GDM1 (cell line): ENCODE results near the gene SLC1A1.

Experiments
- DNase-seq: peaks from one replicate; lab custom pipeline; 2025; lab: John Stamatoyannopoulos, UW

SLC1A1 gene

DNA sequence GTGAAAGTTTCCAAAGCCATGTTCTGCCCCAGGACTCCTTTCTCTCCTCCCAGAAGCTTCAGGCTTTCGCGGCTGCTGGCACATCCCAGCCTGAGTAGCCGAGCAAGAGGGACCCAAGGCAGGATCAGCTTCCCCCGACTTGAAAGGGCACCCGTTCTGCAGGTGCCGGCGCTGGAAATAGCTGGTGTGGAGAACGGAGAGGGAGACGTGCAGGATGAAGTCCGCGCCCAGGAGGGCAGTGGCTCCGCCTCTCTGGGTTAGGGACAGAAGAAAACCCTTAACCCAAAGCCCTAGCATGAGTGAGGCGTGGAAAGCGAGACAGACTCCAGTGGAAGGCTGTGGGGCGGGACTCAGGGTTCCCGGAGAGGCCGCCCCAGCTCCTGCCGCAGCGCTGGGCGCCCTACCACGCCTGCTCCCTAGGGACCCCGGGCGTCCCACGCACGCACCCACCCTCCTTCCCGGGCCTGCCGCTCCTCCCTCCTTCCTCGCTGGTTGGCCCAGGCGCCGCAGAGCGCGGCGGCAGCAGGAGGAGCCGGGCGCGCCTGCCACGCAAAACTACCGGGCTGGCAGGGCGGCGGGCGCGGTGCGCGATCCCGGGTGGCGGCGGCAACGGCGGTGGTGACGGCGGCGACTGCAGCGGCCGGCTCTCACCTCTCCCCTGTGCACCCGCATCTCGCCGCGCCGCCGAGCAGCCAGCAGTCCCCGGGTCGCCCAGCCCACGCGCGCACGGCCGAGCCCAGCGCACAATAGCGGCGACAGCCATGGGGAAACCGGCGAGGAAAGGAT lies at the start of gene SLC1A1:
Gene SLC1A1 (plus strand): TSS at position 550 of the 786 bp plus-strand sequence. CDS start 212 bp downstream, at position 762.
- no peak for DNase-seq

GRCh38 chr9:4442806-4443205 lies 47.5 kb upstream of the SLC1A1 start:
- no peak for DNase-seq

DNA sequence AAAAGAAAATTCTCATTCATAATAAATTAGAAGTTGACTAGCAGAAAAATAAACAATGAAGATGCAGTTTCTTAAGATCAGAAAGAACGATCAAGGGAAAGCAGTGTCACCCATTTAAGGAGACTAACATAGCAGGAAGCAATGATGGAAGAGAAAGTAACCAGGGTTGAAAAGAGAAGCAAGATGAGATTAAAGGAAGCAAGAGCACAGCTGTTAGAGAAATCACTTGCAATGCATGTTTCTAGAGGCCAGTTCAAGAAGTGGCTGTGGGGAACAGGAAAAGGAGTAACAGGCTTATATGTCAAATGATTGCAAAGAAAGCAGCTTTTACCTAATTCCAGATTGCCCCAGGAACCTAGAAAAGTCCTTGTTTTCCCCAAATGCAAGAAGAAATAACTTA lies 46.8 kb upstream of the SLC1A1 start:
- DNase-seq: no peak

DNA sequence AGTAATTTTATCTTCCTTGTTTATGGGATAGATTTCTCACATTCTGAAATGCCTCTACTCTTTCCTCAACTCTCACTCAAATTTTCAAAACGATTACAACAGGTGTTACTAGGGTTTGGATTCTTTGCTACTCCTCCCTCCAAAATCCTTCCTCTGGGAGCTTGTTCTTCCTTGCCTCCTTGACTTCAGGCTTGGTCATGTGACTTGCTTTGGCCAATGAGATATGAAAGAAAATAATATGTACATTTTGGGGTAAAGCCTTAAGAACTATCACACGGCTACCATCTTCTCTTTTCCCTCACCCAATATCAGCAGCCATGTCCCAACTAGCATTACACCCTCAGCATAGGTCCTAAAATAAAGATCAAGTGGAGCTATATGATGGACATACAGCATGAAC lies 28.8 kb upstream of the SLC1A1 start:
- no peak for DNase-seq

- no peak for DNase-seq
Measured at GRCh38 chr9:4463824-4464223, 26.4 kb upstream of the SLC1A1 start.

GRCh38 chr9:4464911-4465513 lies 25.3 kb upstream of the SLC1A1 start:
- DNase-seq: no peak

- DNase-seq: no peak
Measured at GRCh38 chr9:4465910-4466309, 24.4 kb upstream of the SLC1A1 start.

- no peak for DNase-seq
Measured at GRCh38 chr9:4475301-4475700, 15.0 kb upstream of the SLC1A1 start.

- DNase-seq: no peak
Measured at GRCh38 chr9:4486176-4486575, 4.1 kb upstream of the SLC1A1 start.

- DNase-seq: no peak
Measured at GRCh38 chr9:4489562-4489918, 728 bp upstream of the SLC1A1 start.

- DNase-seq: no peak
Measured at GRCh38 chr9:4490705-4491625, 697 bp downstream of the SLC1A1 start.

DNA sequence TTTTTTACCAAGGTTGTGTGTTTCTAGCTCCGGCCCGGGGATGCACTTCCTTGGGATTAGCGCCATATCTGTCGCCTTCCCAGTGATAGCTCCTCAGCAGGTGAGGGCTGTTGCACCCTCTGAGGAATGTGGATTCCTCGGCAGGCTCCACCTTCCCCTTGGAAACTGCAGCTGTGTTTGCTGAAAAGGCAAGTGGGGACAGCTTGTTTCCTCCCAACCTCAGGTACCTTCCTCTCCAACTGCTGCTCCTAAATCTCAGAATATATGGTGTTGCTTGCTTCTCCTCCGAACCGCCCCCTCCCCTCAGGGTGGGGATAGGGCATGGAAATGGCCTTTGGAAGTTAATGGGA lies 1.3 kb downstream of the SLC1A1 start:
- no peak for DNase-seq

DNA sequence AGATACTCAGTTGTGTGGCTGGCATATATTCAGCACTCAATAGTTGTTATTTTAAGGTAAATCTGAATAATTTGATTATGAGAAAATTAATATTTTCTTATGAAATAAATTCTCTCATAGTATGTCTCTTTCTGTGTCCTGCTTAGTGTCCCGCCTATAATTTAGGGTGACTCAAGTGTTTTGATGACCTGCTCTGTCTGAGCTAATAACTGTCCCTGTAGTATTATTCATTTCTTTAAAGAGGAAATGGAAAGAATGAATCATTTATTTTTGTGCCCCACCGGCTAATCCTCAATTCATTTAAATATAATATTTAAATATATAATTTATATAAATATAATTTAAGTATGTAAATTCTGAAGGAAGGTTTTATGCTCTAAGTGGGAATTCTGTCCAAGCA lies 4.1 kb downstream of the SLC1A1 start:
- no peak for DNase-seq

GRCh38 chr9:4494806-4495205 lies 4.5 kb downstream of the SLC1A1 start:
- DNase-seq: no peak

GRCh38 chr9:4495537-4495936 lies 5.3 kb downstream of the SLC1A1 start:
- no peak for DNase-seq

DNA sequence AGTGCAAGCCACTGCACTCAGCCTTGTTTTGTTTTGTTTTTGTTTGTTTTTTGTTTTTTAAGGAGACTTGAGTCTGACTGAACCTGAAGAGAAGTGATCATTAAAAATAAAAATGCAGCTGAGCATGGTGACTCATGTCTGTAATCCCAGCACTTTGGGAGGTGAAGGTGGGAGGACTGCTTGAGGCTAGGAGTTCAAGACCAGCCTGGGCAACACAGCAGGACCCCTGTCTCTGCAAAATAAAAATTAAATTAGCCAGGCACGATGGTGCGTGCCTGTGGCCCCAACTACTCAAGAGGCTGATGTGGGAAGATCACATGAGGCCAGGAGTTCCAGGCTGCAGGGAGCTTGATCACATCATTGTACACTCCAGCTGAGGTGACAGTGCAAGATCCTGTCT lies 6.2 kb downstream of the SLC1A1 start:
- no peak for DNase-seq

GRCh38 chr9:4497395-4497794 lies 7.1 kb downstream of the SLC1A1 start:
- no peak for DNase-seq

- no peak for DNase-seq
Measured at GRCh38 chr9:4497855-4498254, 7.6 kb downstream of the SLC1A1 start.

DNA sequence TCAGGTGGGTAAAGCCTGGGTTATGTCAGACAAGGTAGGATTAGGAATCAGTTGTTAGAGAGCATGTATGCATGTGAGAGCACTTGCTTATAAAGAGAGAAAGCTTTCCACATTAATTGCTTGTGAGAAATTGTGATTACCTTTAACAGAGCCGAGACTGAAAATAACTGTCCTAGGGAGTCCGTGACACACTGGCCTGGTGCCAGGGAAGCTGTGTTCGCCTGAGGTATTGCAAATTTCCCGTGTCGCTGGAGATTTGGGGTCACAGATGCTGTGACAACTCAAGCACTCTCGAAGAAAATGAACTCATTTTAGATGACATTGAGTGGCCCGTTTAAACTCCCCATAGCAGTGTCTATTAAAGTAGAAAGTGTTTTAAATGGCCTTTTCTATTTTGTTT lies 9.6 kb downstream of the SLC1A1 start:
- DNase-seq: no peak

GRCh38 chr9:4501147-4501507 lies 10.9 kb downstream of the SLC1A1 start:
- DNase-seq: no peak

DNA sequence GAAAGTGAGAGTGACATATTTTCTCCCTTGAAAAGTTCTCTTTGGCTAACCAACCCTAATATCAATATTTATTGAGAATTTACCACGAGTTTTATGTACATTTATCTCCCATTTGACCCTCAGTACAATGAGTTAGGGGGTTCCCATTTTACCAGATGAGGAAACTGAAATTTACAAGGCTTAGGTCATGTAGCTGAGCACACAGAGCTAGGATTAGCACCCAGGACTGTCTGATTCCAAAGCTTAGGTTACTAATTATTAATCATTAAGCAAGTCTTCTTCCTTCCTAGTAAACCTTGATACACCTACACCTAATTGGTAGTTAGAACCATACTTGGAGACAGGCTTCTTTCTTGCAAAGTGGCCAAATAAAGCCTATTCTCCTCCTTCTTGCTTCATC lies 12.2 kb downstream of the SLC1A1 start:
- DNase-seq: no peak

DNA sequence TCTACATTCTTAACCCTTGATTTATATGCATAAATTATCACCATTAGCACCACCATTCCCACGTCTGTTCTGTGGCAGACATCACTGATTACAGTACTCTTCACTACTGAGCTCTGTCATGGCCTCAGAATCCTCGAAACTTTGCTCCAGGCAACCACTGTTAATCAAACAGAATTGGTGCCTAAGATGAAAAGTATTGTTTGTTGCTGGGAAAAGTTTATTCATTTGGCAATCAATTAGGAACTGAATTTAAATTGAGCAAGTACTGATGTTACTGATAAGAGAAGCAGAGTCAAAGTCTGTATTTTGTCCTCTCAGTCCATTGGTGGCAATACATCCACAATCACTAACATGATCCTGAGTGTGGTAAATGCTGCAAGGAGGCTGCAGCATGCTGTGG lies 12.8 kb downstream of the SLC1A1 start:
- no peak for DNase-seq

GRCh38 chr9:4504250-4504649 lies 14.0 kb downstream of the SLC1A1 start:
- DNase-seq: no peak
